ENCODE results near the gene ZNF136. TPM values are rescaled to one million over a fixed set of nuclear protein-coding genes. Genes with fewer than 3 reads are reported as not detected.

The ZNF136 gene
- total RNA-seq, 1 experiment from 2014 or later, result 4.3 TPM

GRCh38 chr19:12166626-12167025 is 3.7 kb downstream of the ZNF136 start:
- peaks cover 5% of the 10 kb centered on the region for H3K9me3 Mint-ChIP-seq (ENCODE audit: low read depth, unreplicated experiment)
- H3K4me1 Mint-ChIP-seq (ENCODE audit: low read depth, unreplicated experiment), result peaks cover 9% of the 10 kb centered on the region
- BruUV-seq (replicated peaks), result no TSS peak
- intact Hi-C loops (cut with micrococcal nuclease; ENCODE audit: unreplicated experiment), result no loop called here
- H3K27ac Mint-ChIP-seq (ENCODE audit: unreplicated experiment), result no peak overlapping the region
- TF ChIP-seq, protein P1, sequence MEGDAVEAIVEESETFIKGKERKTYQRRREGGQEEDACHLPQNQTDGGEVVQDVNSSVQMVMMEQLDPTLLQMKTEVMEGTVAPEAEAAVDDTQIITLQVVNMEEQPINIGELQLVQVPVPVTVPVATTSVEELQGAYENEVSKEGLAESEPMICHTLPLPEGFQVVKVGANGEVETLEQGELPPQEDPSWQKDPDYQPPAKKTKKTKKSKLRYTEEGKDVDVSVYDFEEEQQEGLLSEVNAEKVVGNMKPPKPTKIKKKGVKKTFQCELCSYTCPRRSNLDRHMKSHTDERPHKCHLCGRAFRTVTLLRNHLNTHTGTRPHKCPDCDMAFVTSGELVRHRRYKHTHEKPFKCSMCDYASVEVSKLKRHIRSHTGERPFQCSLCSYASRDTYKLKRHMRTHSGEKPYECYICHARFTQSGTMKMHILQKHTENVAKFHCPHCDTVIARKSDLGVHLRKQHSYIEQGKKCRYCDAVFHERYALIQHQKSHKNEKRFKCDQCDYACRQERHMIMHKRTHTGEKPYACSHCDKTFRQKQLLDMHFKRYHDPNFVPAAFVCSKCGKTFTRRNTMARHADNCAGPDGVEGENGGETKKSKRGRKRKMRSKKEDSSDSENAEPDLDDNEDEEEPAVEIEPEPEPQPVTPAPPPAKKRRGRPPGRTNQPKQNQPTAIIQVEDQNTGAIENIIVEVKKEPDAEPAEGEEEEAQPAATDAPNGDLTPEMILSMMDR (IDR thresholded peaks at IDR 0.05; ENCODE audit: unreplicated experiment), result no peak
- no peaks in the 10 kb centered on the region for H3K27me3 Mint-ChIP-seq (ENCODE audit: unreplicated experiment)
- H3K4me3 Mint-ChIP-seq (ENCODE audit: low read depth, unreplicated experiment), result no peak overlapping the region
- CTCF ChIA-PET, result no interaction called here
- no peak for DNase-seq
- peaks cover 25% of the 10 kb centered on the region for H3K36me3 Mint-ChIP-seq (ENCODE audit: insufficient read depth, unreplicated experiment)

GRCh38 chr19:12180377-12180776 is 17.5 kb downstream of the ZNF136 start:
- H3K9me3 Mint-ChIP-seq (ENCODE audit: low read depth, unreplicated experiment), result peaks cover 7% of the 10 kb centered on the region
- no TSS peak for BruUV-seq (replicated peaks)
- CTCF ChIA-PET, result no interaction called here

GRCh38 chr19:12187625-12188024 is 24.7 kb downstream of the ZNF136 start:
- H3K27ac Mint-ChIP-seq (ENCODE audit: unreplicated experiment), result no peak overlapping the region
- H3K4me3 Mint-ChIP-seq (ENCODE audit: low read depth, unreplicated experiment), result no peak overlapping the region
- H3K27me3 Mint-ChIP-seq (ENCODE audit: unreplicated experiment), result no peaks in the 10 kb centered on the region
- H3K36me3 Mint-ChIP-seq (ENCODE audit: insufficient read depth, unreplicated experiment), result no peaks in the 10 kb centered on the region
- intact Hi-C loops (cut with micrococcal nuclease; ENCODE audit: unreplicated experiment), result no loop called here
- no peaks in the 10 kb centered on the region for H3K4me1 Mint-ChIP-seq (ENCODE audit: low read depth, unreplicated experiment)
- peaks cover 8% of the 10 kb centered on the region for H3K9me3 Mint-ChIP-seq (ENCODE audit: low read depth, unreplicated experiment)
- no TSS peak for BruUV-seq (replicated peaks)
- CTCF ChIA-PET, result no interaction called here
- TF ChIP-seq, protein P1 (IDR thresholded peaks at IDR 0.05; ENCODE audit: unreplicated experiment), result no peak
- DNase-seq, result no peak

More at GRCh38 chr19:12180377-12180776, 17.5 kb downstream of the ZNF136 start:
- Mint-ChIP-seq H3K4me3 (ENCODE audit: low read depth, unreplicated experiment) (no peak overlapping the region), H3K36me3 (ENCODE audit: insufficient read depth, unreplicated experiment) (no peaks in the 10 kb centered on the region), H3K27me3 (ENCODE audit: unreplicated experiment) (no peaks in the 10 kb centered on the region), H3K4me1 (ENCODE audit: low read depth, unreplicated experiment) (no peaks in the 10 kb centered on the region), H3K27ac (ENCODE audit: unreplicated experiment) (no peak overlapping the region)
- DNase-seq, result no peak
- TF ChIP-seq, protein P1 (IDR thresholded peaks at IDR 0.05; ENCODE audit: unreplicated experiment), result no peak
- intact Hi-C loops (cut with micrococcal nuclease; ENCODE audit: unreplicated experiment), result no loop called here

DNA sequence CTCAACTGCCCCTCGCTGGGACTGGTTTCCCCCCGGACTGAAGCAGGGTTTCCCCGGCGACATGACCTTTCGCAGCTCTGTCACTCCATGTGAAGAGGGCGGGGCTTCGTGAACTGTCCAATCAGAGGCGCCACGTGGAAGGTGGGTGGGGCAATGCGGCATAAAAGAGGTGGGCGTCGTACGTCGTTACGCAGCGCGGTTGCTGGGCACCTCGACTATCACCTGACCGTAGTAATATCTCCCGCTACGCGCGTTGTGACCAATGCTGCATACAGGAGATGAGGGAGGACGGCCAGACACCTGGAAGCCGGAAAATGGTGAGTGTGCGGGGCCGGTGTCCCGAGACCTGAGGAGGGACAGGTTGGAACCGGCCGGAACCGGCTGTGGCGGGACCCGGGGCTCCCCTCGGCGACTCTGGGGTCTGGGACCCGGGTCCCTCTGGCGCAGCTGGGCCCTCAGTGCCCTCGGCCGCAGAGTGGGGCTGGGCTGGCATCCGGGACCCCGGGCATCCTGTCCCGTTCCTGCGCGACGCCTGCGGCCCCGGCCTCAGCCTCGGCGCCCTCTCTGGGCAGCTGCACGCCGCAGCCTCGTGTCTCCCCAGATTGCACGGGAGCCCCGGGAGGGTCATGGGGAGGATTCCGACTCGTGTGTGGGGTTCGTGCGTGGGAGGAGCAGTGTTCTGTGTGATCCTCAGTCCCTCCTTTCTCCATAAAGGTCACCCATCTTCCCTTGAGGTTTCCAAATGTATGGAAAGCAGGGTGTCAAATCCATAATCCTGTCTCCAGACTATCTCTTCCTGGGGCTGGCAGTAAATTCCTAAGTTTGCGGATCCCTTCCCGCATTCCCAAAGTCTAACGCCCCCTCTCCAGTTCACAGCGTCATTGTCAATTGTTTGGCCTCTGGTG is 32.2 kb downstream of the ZNF136 start:
- TF ChIP-seq, protein P1 (IDR thresholded peaks at IDR 0.05; ENCODE audit: unreplicated experiment), result no peak
- CTCF ChIA-PET, result no interaction called here
- BruUV-seq (replicated peaks), result no TSS peak
- no peaks in the 10 kb centered on the region for H3K27me3 Mint-ChIP-seq (ENCODE audit: unreplicated experiment)
- no peaks in the 10 kb centered on the region for H3K4me1 Mint-ChIP-seq (ENCODE audit: low read depth, unreplicated experiment)
- intact Hi-C loops (cut with micrococcal nuclease; ENCODE audit: unreplicated experiment), result no loop called here
- no peak overlapping the region for H3K27ac Mint-ChIP-seq (ENCODE audit: unreplicated experiment)
- H3K9me3 Mint-ChIP-seq (ENCODE audit: low read depth, unreplicated experiment), result peaks cover 3% of the 10 kb centered on the region
- DNase-seq, result no peak
- H3K36me3 Mint-ChIP-seq (ENCODE audit: insufficient read depth, unreplicated experiment), result no peaks in the 10 kb centered on the region
- no peak overlapping the region for H3K4me3 Mint-ChIP-seq (ENCODE audit: low read depth, unreplicated experiment)

All from Calu3 (cell line).